Activated naive CD4-positive, alpha-beta T cell treated with anti-CD3 and anti-CD28 coated beads, Interleukin-2, amount 10 ng/mL, durations not matched to agents 7 days and 5 days (primary cell): Measurements from ENCODE around the gene MYO1F.
"Not testable (repeated sequence)": the region's sequence is repeated elsewhere in the genome, so short reads cannot be mapped to it uniquely, and the experiment has no call there.

Experiments used
- CTCF ChIA-PET: fragments of 350-600 bp; sonication (Branson Sonifier 250); formaldehyde crosslinking; loops from one replicate; lab custom pipeline; 2021; ENCODE audit warnings: antibody characterized with exemption; lab: Charles Lee
- DNase-seq: peaks from one replicate; pipeline ENCODE4 v3.0.0-alpha.2; 2020
- H3K27ac Mint-ChIP-seq: one replicate; pipeline ENCODE4 v1.8.0; 2021; ENCODE audit warnings: mild to moderate bottlenecking, moderate library complexity, mixed read lengths
- H3K27me3 Mint-ChIP-seq: one replicate; pipeline ENCODE4 v1.8.0; 2021; ENCODE audit warnings: mild to moderate bottlenecking, mixed read lengths
- H3K36me3 Mint-ChIP-seq: one replicate; pipeline ENCODE4 v1.8.0; 2021; ENCODE audit warnings: mixed read lengths
- H3K4me1 Mint-ChIP-seq: one replicate; pipeline ENCODE4 v1.8.0; 2021; ENCODE audit warnings: mixed read lengths
- H3K4me3 Mint-ChIP-seq: one replicate; pipeline ENCODE4 v1.8.0; 2021; ENCODE audit warnings: mild to moderate bottlenecking, moderate library complexity, mixed read lengths
- H3K9me3 Mint-ChIP-seq: one replicate; pipeline ENCODE4 v1.8.0; 2021; ENCODE audit warnings: mixed read lengths

MYO1F gene

DNA sequence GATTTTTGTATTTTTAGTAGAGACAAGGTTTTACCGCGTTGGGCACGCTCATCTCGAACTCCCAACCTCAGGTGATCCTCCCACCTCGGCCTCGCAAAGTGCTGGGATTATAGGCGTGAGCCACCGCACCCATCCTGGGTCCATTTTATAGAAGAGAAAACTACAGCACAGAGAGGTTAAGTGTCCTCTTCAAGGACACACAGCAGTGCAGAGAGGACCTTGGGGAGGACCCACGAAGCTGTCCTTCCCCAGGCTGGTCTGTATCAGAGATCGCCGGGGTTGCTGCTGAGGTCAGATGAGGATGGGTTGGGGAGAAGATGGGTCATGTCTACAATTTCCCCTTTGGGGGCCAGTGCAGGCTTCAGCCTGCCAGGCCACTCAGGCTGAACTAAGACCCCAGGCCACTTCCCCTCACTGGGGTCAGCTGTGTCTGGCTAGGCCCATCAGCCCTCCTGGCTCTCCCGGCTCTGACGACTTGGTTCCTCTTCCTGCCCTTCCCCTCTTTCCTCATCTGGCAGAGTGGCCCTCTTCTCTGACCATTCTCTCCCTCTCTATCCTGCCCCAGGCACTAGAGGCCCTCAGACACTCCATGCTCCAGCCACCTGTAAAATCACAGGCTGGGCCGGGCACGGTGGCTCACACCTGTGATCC lies 9.6 kb downstream of the MYO1F start:
- Mint-ChIP-seq H3K27me3 (no peaks in the 10 kb centered on the region), H3K4me1 (peaks cover 84% of the 10 kb centered on the region), H3K36me3 (peaks cover 50% of the 10 kb centered on the region), H3K4me3 (no peak overlapping the region), H3K9me3 (no peaks in the 10 kb centered on the region), H3K27ac (peak overlapping the region; percentile 30)
- CTCF ChIA-PET: interaction anchor here (3.3 to 4.0 kb wide), 2 partner anchors 12 kb away, joined by 26 to 57 read pairs; partner anchors contain the start of gene MYO1F
- no peak for DNase-seq

DNA sequence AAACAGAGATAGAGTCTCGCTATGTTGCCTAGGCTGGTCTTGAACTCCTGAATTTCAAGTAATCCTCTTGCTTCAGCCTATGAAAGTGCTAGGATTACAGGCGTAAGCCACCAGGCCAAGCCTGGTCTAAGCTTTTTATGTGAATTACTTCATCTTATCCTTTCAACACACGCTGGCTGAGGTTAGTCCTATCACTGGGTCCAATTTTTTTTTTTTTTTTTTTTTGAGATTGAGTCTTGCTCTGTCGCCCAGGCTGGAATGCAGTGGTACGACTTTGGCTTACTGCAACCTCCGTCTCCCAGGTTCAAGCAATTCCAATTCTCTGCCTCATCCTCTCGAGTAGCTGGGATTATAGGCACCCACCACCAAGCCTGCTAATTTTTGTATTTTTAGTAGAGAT lies 10.4 kb downstream of the MYO1F start:
- DNase-seq: no peak
- Mint-ChIP-seq H3K4me3 (no peak overlapping the region), H3K36me3 (peaks cover 51% of the 10 kb centered on the region), H3K27me3 (no peaks in the 10 kb centered on the region), H3K9me3 (no peaks in the 10 kb centered on the region), H3K4me1 (peaks cover 82% of the 10 kb centered on the region), H3K27ac (peak overlapping the region; percentile 28)
- CTCF ChIA-PET: interaction anchor here (3.3 kb wide), 1 partner anchor 13 kb away, joined by 26 read pairs; the partner anchor contains the start of gene MYO1F

DNA sequence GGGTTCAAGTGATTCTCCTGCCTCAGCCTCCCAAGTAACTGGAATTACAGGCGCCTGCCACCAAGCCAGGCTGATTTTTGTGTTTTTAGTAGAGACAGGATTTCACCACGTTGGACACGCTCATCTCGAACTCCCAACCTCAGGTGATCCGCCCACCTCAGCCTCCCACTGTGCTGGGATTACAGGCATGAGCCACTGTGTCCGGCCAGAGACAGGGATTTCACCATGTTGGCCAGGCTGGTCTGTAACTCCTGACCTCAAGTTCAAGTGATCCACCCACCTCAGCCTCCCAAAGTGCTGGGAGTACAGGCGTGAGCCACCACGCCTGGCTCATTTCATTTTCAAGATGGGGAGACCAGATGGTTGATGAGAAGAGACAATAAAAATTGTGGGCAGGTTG lies 12.4 kb downstream of the MYO1F start:
- not testable (repeated sequence) for H3K27ac Mint-ChIP-seq, H3K4me3 Mint-ChIP-seq, H3K9me3 Mint-ChIP-seq, H3K27me3 Mint-ChIP-seq, DNase-seq
- H3K4me1 Mint-ChIP-seq: peaks cover 73% of the 10 kb centered on the region
- CTCF ChIA-PET: interaction anchor here (3.3 kb wide), 1 partner anchor 15 kb away, joined by 26 read pairs; the partner anchor contains the start of gene MYO1F
- H3K36me3 Mint-ChIP-seq: peaks cover 48% of the 10 kb centered on the region

DNA sequence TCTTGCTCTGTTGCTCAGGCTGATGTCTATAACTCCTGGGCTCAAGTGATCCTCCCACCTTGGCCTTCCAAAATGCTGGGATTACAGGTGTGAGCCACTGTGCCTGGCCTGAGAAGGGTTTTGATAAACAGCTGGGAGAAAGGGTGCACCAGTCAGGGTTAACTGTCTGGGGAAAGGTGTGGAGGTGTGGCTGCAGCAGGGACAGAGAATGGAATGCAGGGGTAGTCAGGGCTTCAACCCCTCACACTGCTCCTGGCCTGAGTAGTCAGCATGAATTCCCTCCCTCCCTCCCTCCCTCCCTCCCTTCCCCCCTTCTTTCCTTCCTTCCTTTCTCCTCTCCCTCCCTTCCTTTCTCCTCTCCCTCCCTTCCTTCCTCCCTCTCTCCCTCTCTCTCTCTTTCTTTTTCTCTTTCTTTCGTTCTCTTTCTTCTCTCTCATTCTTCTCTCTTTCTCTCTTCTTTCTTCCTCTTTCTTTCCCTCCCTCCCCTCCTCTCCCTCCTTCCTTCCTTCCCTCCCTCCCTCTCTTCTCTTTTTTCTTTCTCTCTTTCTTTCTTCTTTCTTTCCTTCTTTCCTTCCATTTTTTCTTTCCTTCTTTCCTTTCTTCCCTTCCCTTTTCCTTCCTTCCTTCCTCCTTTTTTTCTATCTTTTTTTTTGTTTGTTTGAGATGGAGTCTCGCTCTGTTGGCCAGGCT lies 16.0 kb downstream of the MYO1F start:
- Mint-ChIP-seq H3K4me3 (no peak overlapping the region), H3K27me3 (no peaks in the 10 kb centered on the region)
- CTCF ChIA-PET: no interaction called here

DNA sequence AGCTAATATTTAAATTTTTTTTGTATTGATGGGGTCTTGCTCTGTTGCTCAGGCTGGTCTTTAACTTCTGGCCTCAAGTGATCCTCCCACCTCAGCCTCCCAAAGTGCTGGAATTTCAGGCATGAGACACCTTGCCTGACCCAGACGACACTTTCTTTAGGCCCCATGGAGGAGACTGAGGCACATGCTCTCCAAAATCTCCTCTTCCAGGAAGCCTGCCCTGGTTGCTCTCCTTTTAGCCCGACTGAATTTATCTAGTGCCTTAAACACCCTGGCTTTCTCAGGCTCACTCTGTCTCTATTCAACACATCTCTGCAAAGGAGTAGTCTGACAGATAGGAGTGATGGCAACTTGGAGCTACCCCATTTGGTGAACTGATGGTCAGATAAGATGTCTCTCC lies 18.9 kb downstream of the MYO1F start:
- no peak for DNase-seq
- CTCF ChIA-PET: interaction anchor here (2.8 kb wide), 1 partner anchor 21 kb away, joined by 28 read pairs; the partner anchor contains the start of gene MYO1F
- no peak overlapping the region for H3K4me3 Mint-ChIP-seq
- H3K4me1 Mint-ChIP-seq: peaks cover 46% of the 10 kb centered on the region
- H3K36me3 Mint-ChIP-seq: peaks cover 45% of the 10 kb centered on the region
- no peaks in the 10 kb centered on the region for H3K27me3 Mint-ChIP-seq
- H3K9me3 Mint-ChIP-seq: no peaks in the 10 kb centered on the region
- peak overlapping the region; percentile 58 for H3K27ac Mint-ChIP-seq

More for the DNA sequence above, 16.0 kb downstream of the MYO1F start:
- H3K36me3 Mint-ChIP-seq: peaks cover 42% of the 10 kb centered on the region
- H3K4me1 Mint-ChIP-seq: peaks cover 67% of the 10 kb centered on the region
- peak overlapping the region; percentile 28 for H3K27ac Mint-ChIP-seq
- no peaks in the 10 kb centered on the region for H3K9me3 Mint-ChIP-seq
- DNase-seq: no peak

- H3K36me3 Mint-ChIP-seq: peaks cover 49% of the 10 kb centered on the region
- CTCF ChIA-PET: interaction anchor here (0.6 to 2.8 kb wide), 2 partner anchors 12 to 21 kb away, joined by 3 to 28 read pairs; partner anchors contain the start of gene MYO1F
- no peaks in the 10 kb centered on the region for H3K9me3 Mint-ChIP-seq
- no peak for DNase-seq
- no peaks in the 10 kb centered on the region for H3K27me3 Mint-ChIP-seq
- H3K27ac Mint-ChIP-seq: peak overlapping the region; percentile 87
- H3K4me3 Mint-ChIP-seq: no peak overlapping the region
- peaks cover 43% of the 10 kb centered on the region for H3K4me1 Mint-ChIP-seq
Observed at GRCh38 chr19:8557642-8558238, 19.5 kb downstream of the MYO1F start.

DNA sequence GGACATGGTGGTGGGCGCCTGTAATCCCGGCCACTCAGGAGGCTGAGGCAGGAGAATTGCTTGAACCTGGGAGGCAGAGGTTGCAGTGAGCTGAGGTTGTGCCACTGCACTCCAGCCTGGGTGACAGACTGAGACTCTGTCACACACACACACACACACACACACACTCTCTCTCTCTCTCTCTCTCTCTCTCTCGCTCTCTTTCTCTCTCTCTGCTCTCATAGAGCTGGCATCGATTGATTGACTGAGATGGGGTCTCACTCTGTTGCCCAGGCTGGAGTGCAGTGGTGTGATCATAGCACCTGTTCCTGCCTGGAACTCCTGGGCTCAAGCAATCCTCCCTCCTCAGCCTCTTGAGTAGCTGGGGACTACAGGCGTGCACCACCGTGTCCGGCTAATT lies 23.5 kb downstream of the MYO1F start:
- DNase-seq, CTCF ChIA-PET: not testable (repeated sequence)
- peaks cover 55% of the 10 kb centered on the region for H3K36me3 Mint-ChIP-seq

GRCh38 chr19:8552810-8553209 lies 24.4 kb downstream of the MYO1F start:
- Mint-ChIP-seq H3K27me3 (no peaks in the 10 kb centered on the region), H3K27ac (no peak overlapping the region), H3K36me3 (peaks cover 56% of the 10 kb centered on the region), H3K4me3 (no peak overlapping the region), H3K4me1 (peaks cover 7% of the 10 kb centered on the region), H3K9me3 (no peaks in the 10 kb centered on the region)
- DNase-seq: no peak
- CTCF ChIA-PET: no interaction called here

More for the DNA sequence above, 23.5 kb downstream of the MYO1F start:
- H3K4me3 Mint-ChIP-seq, H3K27me3 Mint-ChIP-seq, H3K9me3 Mint-ChIP-seq: not testable (repeated sequence)
- H3K4me1 Mint-ChIP-seq: peaks cover 17% of the 10 kb centered on the region
- peak overlapping the region; percentile 51 for H3K27ac Mint-ChIP-seq

DNA sequence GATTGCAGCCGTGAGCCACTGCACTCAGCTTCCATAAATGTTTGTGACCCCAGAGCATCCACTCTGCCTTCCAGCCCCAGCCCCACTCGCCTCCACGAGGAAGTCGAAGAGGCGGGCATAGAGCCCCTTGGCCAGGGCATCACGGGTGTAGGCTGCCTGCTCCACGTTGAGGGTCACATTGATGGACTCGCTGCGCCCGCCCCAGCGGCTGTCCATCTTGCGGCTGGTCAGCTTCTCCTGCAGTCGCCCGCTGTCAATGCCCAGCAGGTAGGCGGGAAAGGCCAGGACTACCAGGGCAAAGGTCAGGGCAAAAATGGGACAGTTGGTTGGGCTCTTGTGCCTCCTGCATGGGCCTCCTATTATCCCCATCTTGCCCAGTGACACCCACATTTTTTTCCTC lies 27.2 kb downstream of the MYO1F start:
- no peak for DNase-seq
- H3K27ac Mint-ChIP-seq: no peak overlapping the region
- no peak overlapping the region for H3K4me3 Mint-ChIP-seq
- CTCF ChIA-PET: interaction anchor here (1.7 kb wide), 1 partner anchor 28 kb away, joined by 7 read pairs; the partner anchor contains the start of gene MYO1F
- H3K36me3 Mint-ChIP-seq: peaks cover 61% of the 10 kb centered on the region
- H3K9me3 Mint-ChIP-seq: no peaks in the 10 kb centered on the region
- no peaks in the 10 kb centered on the region for H3K4me1 Mint-ChIP-seq
- no peaks in the 10 kb centered on the region for H3K27me3 Mint-ChIP-seq

GRCh38 chr19:8545743-8546142 lies 31.5 kb downstream of the MYO1F start:
- Mint-ChIP-seq H3K27ac (peak overlapping the region; percentile 60), H3K27me3 (no peaks in the 10 kb centered on the region), H3K4me1 (no peaks in the 10 kb centered on the region), H3K9me3 (no peaks in the 10 kb centered on the region), H3K36me3 (peaks cover 47% of the 10 kb centered on the region), H3K4me3 (no peak overlapping the region)
- CTCF ChIA-PET: interaction anchor here (1.3 kb wide), 1 partner anchor 33 kb away, joined by 4 read pairs; no protein-coding TSS in a partner anchor
- DNase-seq: no peak

- Mint-ChIP-seq H3K36me3 (peaks cover 47% of the 10 kb centered on the region), H3K9me3 (no peaks in the 10 kb centered on the region), H3K27me3 (no peaks in the 10 kb centered on the region), H3K27ac (no peak overlapping the region), H3K4me1 (no peaks in the 10 kb centered on the region), H3K4me3 (no peak overlapping the region)
- CTCF ChIA-PET: no interaction called here
- DNase-seq: no peak
Observed at GRCh38 chr19:8544168-8544567, 33.1 kb downstream of the MYO1F start.

GRCh38 chr19:8539621-8540149 lies 37.6 kb downstream of the MYO1F start:
- no peak overlapping the region for H3K4me3 Mint-ChIP-seq

GRCh38 chr19:8537099-8537498 lies 40.1 kb downstream of the MYO1F start:
- CTCF ChIA-PET: no interaction called here
- no peaks in the 10 kb centered on the region for H3K27me3 Mint-ChIP-seq
- no peak for DNase-seq
- peak overlapping the region; percentile 62 for H3K27ac Mint-ChIP-seq
- H3K36me3 Mint-ChIP-seq: peaks cover 50% of the 10 kb centered on the region
- no peaks in the 10 kb centered on the region for H3K9me3 Mint-ChIP-seq
- no peaks in the 10 kb centered on the region for H3K4me1 Mint-ChIP-seq
- no peak overlapping the region for H3K4me3 Mint-ChIP-seq

More at GRCh38 chr19:8539621-8540149, 37.6 kb downstream of the MYO1F start:
- CTCF ChIA-PET: no interaction called here
- Mint-ChIP-seq H3K27me3 (no peaks in the 10 kb centered on the region), H3K9me3 (no peaks in the 10 kb centered on the region), H3K4me1 (no peaks in the 10 kb centered on the region), H3K27ac (no peak overlapping the region), H3K36me3 (peaks cover 43% of the 10 kb centered on the region)
- DNase-seq: no peak

- peaks cover 51% of the 10 kb centered on the region for H3K36me3 Mint-ChIP-seq
- DNase-seq: no peak
- H3K27ac Mint-ChIP-seq: no peak overlapping the region
- CTCF ChIA-PET: no interaction called here
- no peak overlapping the region for H3K4me3 Mint-ChIP-seq
- no peaks in the 10 kb centered on the region for H3K27me3 Mint-ChIP-seq
- H3K4me1 Mint-ChIP-seq: no peaks in the 10 kb centered on the region
- no peaks in the 10 kb centered on the region for H3K9me3 Mint-ChIP-seq
Observed at GRCh38 chr19:8536282-8536681, 41.0 kb downstream of the MYO1F start.
